Keratinocyte (primary cell): ENCODE data around the gene ADCY7. TPM values are rescaled to one million over a fixed set of nuclear protein-coding genes. Genes with fewer than 3 reads are reported as not detected.

ENCODE experiments used
- DNase-seq: peaks from one replicate; pipeline ENCODE4 v3.0.0-alpha.2; 2011; ENCODE audit warnings: low read depth, missing footprints, low spot score
- FAIRE-seq: peaks from 2 replicates; lab custom pipeline; 2011; peaks lifted over from hg19 to GRCh38; lab: Jason Lieb, UNC
- H2AFZ ChIP-seq: 2 replicates; pipeline ENCODE4 v1.6.0; 2012; ENCODE audit warnings: low read length, control low read depth, inconsistent platforms; ENCODE audit not compliant: control insufficient read depth
- H3K27ac ChIP-seq: 2 replicates; pipeline ENCODE4 v1.5.1; 2011; ENCODE audit warnings: low read length; ENCODE audit not compliant: control insufficient read depth, insufficient read depth
- H3K27me3 ChIP-seq: 3 replicates; pipeline ENCODE4 v1.6.0; 2011; ENCODE audit warnings: low read length; ENCODE audit not compliant: control insufficient read depth, insufficient read depth; ENCODE audit errors: extremely low read depth
- H3K36me3 ChIP-seq, 2 experiments: 2 replicates in 1 of 2; 3 replicates in 1 of 2; pipeline ENCODE4 v1.5.1; 2011; ENCODE audit warnings: low read length in 2 of 2, mild to moderate bottlenecking in 1 of 2; ENCODE audit not compliant: control insufficient read depth in 2 of 2, insufficient read depth in 2 of 2; ENCODE audit errors: extremely low read depth in 1 of 2
- H3K4me1 ChIP-seq: 3 replicates; pipeline ENCODE4 v1.5.1; 2011; ENCODE audit warnings: low read length; ENCODE audit not compliant: control insufficient read depth, insufficient read depth; ENCODE audit errors: extremely low read depth
- H3K4me2 ChIP-seq: 3 replicates; pipeline ENCODE4 v1.6.0; 2011; ENCODE audit warnings: low read depth, low read length; ENCODE audit not compliant: control insufficient read depth, insufficient read depth; ENCODE audit errors: extremely low read depth
- H3K4me3 ChIP-seq, 3 experiments: fragments of 200-600 bp in 1 of 3; sonication (generic) in 1 of 3; 2 replicates in 2 of 3; 3 replicates in 1 of 3; pipeline ENCODE4 v1.5.1; 2011 to 2016; ENCODE audit warnings: low read length in 3 of 3, mild to moderate bottlenecking in 3 of 3, control low read depth in 2 of 3, inconsistent platforms in 1 of 3, low read depth in 1 of 3, mixed read lengths in 1 of 3, mixed run types in 1 of 3, moderate library complexity in 1 of 3; ENCODE audit not compliant: control insufficient read depth in 2 of 3, insufficient read depth in 2 of 3; ENCODE audit errors: extremely low read depth in 1 of 3
- H3K79me2 ChIP-seq: 2 replicates; pipeline ENCODE4 v1.6.0; 2012; ENCODE audit warnings: low read length; ENCODE audit not compliant: control insufficient read depth, insufficient read depth
- H3K9ac ChIP-seq: 3 replicates; pipeline ENCODE4 v1.6.0; 2011; ENCODE audit warnings: low read length; ENCODE audit not compliant: control insufficient read depth, insufficient read depth; ENCODE audit errors: extremely low read depth
- H3K9me1 ChIP-seq: 3 replicates; pipeline ENCODE4 v1.6.0; 2011; ENCODE audit warnings: low read length; ENCODE audit not compliant: control insufficient read depth, insufficient read depth; ENCODE audit errors: extremely low read depth
- H3K9me3 ChIP-seq: 2 replicates; pipeline ENCODE4 v1.5.1; 2012; ENCODE audit warnings: low read depth, low read length; ENCODE audit not compliant: control insufficient read depth
- H4K20me1 ChIP-seq: 3 replicates; pipeline ENCODE4 v1.6.0; 2011; ENCODE audit warnings: low read length; ENCODE audit not compliant: control insufficient read depth, insufficient read depth; ENCODE audit errors: extremely low read depth
- EZH2 ChIP-seq: IDR thresholded peaks from one replicate; pipeline ENCODE4 v1.6.1; 2012; ENCODE audit warnings: inconsistent platforms, mild to moderate bottlenecking, low read length, moderate library complexity
- dilution Hi-C: fragments of 300-500 bp; cut with MboI; formaldehyde crosslinking; loops from one replicate; pipeline ENCODE4 v1.7.0; 2020; ENCODE audit warnings: low sequenced_read_pairs; ENCODE audit not compliant: extremely low pct_ligation_motif_present
- polyA plus RNA-seq, 5 experiments: library from polyadenylated mRNA; depleted of rRNA in 3 of 5; stranded (reverse) in 3 of 5; stranded (forward) in 1 of 5; unstranded in 1 of 5; fragments of >200 nt; gene quantifications; 1 replicate in 1 of 5; 2 replicates in 3 of 5; 3 replicates in 1 of 5; pipeline versions ENCODE4 v1.2.1 to v1.2.3, GENCODE V29; 2011 to 2012; ENCODE audit warnings: missing spikeins in 2 of 5, low read depth in 1 of 5, low replicate concordance in 1 of 5
- TF ChIP-seq, protein P1 (sequence below), 3 experiments: IDR thresholded peaks in 1 of 3; conservative IDR thresholded peaks in 1 of 3; optimal IDR thresholded peaks in 1 of 3; 2 replicates in 2 of 3; 3 replicates in 1 of 3; pipeline versions ENCODE3 to v1.5.1; 2011; ENCODE audit warnings: low read length in 3 of 3, mild to moderate bottlenecking in 3 of 3, moderate library complexity in 2 of 3, control low read depth in 1 of 3, inconsistent platforms in 1 of 3; ENCODE audit not compliant: insufficient read depth in 2 of 3; ENCODE audit errors: extremely low read depth in 1 of 3

Gene ADCY7
- polyA plus RNA-seq, 1 donor (not counting 4 experiments of a cell fraction or from before 2014, with no cell fraction given): 5.1 TPM

DNA sequence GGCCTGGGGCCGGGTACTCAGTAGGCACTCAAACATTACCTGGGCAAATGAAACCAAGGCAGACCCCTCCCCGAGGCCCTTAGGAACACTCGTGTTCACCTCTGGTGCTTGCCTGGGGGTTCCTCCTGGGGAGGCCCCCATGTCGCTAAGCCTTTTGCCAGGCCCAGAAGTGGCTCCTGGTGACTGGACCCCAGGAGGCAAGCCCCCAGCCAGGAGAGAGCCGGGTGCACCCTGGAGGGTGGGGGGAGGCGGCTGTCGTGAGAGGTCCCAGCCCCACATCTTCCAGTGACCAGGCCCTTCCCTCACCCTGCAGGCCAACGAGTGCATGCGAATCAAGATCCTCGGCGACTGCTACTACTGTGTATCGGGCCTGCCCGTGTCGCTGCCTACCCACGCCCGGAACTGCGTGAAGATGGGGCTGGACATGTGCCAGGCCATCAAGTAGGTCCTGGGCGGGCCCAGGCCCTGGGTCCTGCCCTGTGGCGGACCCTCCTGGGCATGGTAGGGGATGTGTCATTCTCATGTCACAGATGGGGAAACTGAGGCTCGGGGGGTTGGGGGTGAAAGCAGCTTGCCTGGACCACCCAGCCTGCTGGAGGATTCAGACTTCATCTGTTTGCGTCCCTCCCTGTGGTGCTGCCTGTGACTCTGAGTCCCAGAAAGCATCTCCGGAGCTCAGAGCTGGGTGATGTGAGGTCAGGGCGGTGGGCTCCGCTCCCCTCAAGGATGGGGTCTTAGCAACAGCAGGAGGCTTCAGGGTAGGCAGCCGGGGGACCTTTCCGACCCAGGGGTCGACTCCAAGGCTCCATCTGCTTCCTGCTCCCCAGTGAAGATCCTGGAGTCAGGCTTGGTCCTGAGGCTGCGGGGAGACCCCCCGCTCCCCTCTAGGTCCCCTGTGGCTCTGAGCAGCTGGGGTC lies 32.5 kb downstream of the ADCY7 start:
- no peaks in the 10 kb centered on the region for H3K9me1 ChIP-seq
- no peak for DNase-seq
- H3K27ac ChIP-seq: no peak overlapping the region
- H3K27me3 ChIP-seq: no peaks in the 10 kb centered on the region
- H3K36me3 ChIP-seq: peaks cover 0 to 17% of the 10 kb centered on the region in 2 experiments
- H3K9me3 ChIP-seq: no peaks in the 10 kb centered on the region
- H3K79me2 ChIP-seq: no peaks in the 10 kb centered on the region
- peaks cover 2% of the 10 kb centered on the region for H3K4me1 ChIP-seq
- no peak for TF ChIP-seq EZH2
- TF ChIP-seq, protein P1, sequence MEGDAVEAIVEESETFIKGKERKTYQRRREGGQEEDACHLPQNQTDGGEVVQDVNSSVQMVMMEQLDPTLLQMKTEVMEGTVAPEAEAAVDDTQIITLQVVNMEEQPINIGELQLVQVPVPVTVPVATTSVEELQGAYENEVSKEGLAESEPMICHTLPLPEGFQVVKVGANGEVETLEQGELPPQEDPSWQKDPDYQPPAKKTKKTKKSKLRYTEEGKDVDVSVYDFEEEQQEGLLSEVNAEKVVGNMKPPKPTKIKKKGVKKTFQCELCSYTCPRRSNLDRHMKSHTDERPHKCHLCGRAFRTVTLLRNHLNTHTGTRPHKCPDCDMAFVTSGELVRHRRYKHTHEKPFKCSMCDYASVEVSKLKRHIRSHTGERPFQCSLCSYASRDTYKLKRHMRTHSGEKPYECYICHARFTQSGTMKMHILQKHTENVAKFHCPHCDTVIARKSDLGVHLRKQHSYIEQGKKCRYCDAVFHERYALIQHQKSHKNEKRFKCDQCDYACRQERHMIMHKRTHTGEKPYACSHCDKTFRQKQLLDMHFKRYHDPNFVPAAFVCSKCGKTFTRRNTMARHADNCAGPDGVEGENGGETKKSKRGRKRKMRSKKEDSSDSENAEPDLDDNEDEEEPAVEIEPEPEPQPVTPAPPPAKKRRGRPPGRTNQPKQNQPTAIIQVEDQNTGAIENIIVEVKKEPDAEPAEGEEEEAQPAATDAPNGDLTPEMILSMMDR (optimal IDR thresholded peaks at IDR 0.05 in 1 of 3, IDR thresholded peaks at IDR 0.05 in 1 of 3, conservative IDR thresholded peaks at IDR 0.05 in 1 of 3; ENCODE audit: extremely low read depth in 1 of 3, insufficient read depth in 2 of 3, low read length in 3 of 3): no peak
- dilution Hi-C loops: no loop called here
- no peaks in the 10 kb centered on the region for H4K20me1 ChIP-seq
- H2AFZ ChIP-seq: no peak overlapping the region
- H3K4me3 ChIP-seq: no peak overlapping the region
- FAIRE-seq: no peak
- H3K9ac ChIP-seq: no peak overlapping the region
- no peak overlapping the region for H3K4me2 ChIP-seq

DNA sequence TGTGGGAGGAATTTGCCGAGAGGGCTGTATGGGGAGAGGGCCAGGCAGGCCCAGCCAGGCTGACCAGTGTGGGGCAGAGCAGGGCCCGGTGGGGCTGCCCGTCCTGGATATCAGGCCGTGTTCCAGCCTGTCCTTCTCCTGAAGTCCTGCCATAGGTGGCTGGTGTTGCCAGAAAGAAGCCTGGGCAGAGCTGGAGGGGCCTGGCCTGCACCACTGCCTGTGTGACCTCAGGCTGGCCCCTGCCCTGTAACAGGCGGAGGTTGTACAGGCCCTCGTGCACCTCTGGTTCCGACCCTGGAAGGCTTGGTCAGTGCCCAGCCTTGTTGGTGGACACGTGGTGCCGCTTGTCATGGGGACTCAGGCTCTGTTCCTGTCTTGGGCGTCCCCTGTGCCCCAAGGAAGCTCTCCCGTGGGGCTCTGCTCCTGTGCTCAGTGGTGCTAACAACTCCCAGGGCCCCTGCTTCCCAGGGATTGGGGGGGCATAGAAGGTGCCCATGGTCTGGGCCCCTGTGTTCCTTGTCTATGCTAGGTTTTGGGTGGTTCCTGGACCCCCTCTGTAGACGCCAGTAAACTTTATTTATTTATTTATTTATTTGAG lies 33.3 kb downstream of the ADCY7 start:
- TF ChIP-seq, protein P1 (optimal IDR thresholded peaks at IDR 0.05 in 1 of 3, IDR thresholded peaks at IDR 0.05 in 1 of 3, conservative IDR thresholded peaks at IDR 0.05 in 1 of 3; ENCODE audit: extremely low read depth in 1 of 3, insufficient read depth in 2 of 3, low read length in 3 of 3): no peak
- TF ChIP-seq EZH2: no peak
- Histone ChIP-seq H3K9me1 (no peaks in the 10 kb centered on the region), H3K4me1 (peaks cover 2% of the 10 kb centered on the region), H3K9me3 (no peaks in the 10 kb centered on the region), H3K4me2 (no peak overlapping the region), H3K9ac (no peak overlapping the region), H3K27me3 (no peaks in the 10 kb centered on the region), H4K20me1 (no peaks in the 10 kb centered on the region), H3K27ac (no peak overlapping the region), H2AFZ (no peak overlapping the region), H3K79me2 (no peaks in the 10 kb centered on the region), H3K36me3 (peaks cover 0 to 13% of the 10 kb centered on the region in 2 experiments), H3K4me3 (no peak overlapping the region)
- FAIRE-seq (no peak), DNase-seq (no peak)
- dilution Hi-C loops: no loop called here
